Fibroblast of mammary gland (primary cell): Measurements from ENCODE around the gene TRAF7.
"Not testable (repeated sequence)": the region's sequence is repeated elsewhere in the genome, so short reads cannot be mapped to it uniquely, and the experiment has no call there.

Source experiments
- DNase-seq: peaks from one replicate; pipeline ENCODE4 v3.0.0-alpha.2; 2010; ENCODE audit warnings: low read depth
- H3K4me3 ChIP-seq: 2 replicates; pipeline ENCODE4 v1.5.1; 2011; ENCODE audit warnings: low read depth, mild to moderate bottlenecking, low read length, moderate library complexity; ENCODE audit not compliant: control insufficient read depth
- TF ChIP-seq, protein P1 (sequence below): conservative IDR thresholded peaks from 2 replicates; pipeline ENCODE4 v1.5.1; 2011; ENCODE audit warnings: low read depth, low read length, inconsistent platforms; ENCODE audit not compliant: control insufficient read depth, insufficient read depth

The TRAF7 gene

DNA sequence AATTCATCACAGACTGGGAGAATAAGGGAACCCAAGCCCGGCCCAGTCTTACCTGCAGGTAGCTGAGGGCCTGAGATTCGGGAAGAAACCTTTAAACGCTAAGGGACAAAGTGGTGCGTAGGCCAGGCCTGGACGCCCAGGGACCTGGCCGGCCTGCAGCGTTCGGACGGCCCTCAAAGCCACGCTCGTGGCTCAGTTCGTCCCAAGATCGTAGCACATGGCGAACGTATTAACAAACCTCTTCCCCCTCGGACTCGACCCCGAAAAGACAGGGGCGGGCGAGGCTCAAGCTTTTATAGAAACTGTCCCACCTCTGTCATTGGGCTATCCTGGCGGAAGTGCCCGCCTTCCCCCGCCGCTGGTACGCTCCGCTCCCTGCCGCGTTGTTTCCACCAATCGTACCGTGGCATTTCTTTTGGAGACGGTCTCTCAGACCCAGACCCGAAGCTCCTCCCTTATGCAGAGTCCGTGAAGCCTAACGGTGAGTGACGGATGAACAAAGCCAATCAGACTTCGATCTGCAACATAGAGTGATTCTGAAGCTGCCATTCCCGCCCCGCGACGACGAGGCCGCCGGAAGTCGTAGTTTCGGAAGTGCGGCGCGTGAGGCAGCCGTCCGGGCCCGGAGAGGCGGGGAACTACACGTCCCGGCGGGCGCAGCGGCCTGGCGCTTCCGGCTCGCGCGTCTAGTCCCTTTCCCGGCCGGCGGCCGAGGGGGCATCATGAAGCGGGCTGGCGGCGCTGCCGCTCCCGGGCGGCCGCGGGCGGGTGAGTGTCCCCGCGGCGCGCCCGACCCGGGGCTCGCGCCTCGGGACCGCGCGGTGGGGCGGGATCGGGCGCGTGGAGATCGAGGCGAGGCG, at the start of gene TRAF7:
TSS of gene TRAF7 (plus strand) at position 692 of the 860 bp plus-strand sequence. CDS start 8,139 bp downstream, outside the sequence.
- TF ChIP-seq, protein P1, sequence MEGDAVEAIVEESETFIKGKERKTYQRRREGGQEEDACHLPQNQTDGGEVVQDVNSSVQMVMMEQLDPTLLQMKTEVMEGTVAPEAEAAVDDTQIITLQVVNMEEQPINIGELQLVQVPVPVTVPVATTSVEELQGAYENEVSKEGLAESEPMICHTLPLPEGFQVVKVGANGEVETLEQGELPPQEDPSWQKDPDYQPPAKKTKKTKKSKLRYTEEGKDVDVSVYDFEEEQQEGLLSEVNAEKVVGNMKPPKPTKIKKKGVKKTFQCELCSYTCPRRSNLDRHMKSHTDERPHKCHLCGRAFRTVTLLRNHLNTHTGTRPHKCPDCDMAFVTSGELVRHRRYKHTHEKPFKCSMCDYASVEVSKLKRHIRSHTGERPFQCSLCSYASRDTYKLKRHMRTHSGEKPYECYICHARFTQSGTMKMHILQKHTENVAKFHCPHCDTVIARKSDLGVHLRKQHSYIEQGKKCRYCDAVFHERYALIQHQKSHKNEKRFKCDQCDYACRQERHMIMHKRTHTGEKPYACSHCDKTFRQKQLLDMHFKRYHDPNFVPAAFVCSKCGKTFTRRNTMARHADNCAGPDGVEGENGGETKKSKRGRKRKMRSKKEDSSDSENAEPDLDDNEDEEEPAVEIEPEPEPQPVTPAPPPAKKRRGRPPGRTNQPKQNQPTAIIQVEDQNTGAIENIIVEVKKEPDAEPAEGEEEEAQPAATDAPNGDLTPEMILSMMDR: no peak
- peak; percentile 100 for DNase-seq
- H3K4me3 ChIP-seq: peak within 1 kb of the TSS; percentile 100

DNA sequence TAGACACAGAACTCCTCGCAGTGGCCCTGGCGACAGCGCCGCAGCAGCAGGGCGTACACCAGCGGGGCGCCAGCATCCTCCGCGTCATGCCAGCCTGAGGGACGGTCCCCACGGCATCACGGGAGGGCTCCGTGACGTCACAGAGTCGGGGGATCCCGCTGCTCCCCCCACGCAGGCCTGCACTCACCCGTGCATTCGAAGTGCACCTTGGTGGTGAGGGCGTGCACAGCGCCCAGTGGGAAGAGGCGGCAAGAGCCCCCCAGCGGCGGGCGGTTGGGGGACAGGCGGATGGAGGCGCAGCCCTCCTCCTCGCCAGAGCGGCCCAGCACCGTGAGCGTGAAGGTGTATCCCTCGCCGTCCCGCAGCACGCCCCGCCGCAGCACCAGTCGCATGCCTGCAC, 49.4 kb upstream of the TRAF7 start:
- not testable (repeated sequence) for DNase-seq, H3K4me3 ChIP-seq

DNA sequence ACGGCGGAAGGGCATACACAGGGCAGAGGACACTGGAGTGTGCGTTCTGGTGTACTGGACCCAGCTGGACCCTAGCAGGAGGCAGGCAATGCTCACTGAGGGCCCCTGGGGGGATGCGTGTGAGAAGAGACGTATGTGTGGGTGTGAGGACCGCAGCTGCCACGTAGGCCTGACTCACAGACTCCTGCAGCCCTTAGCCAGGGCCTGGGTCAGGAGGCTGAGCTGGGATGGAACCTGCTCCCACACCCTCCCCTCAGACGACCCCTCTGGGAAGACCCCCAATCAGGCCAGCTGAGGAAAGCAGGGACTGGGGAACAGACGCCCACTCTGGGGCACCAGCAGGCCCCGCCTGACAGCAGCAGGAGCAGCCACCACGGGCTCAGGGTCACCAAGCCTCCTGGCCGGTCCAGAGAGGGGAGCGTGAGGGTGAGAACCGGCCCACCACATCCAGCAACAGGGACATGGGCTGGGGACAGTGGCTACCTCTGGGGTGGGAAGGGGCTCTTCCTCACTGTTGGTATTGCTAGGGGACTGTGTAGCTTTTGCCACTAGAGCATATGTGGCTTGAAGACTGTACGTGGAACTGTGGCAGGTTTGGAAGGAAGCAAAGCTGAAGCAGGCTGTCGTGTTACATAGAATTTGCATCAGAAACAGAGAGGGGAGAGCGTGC, 48.3 kb upstream of the TRAF7 start:
- peak; percentile 95 for DNase-seq
- not testable (repeated sequence) for H3K4me3 ChIP-seq

DNA sequence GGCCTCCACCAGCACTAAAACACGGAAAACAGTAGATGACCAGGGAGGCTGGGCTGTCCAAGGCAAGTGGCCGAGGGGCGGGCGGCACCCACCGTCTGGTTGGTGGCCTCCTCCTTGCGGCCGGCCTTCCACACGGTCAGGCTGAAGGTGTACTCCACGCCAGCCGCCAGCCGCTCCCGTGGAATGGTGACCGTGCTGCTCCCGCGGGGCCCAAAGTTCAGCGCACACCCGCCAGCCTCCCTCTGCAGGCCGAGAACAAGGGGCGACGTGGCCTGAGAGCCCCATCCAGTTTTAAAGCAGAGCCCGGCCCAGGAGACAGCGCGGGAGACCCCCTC, 47.8 kb upstream of the TRAF7 start:
- not testable (repeated sequence) for H3K4me3 ChIP-seq, DNase-seq

DNA sequence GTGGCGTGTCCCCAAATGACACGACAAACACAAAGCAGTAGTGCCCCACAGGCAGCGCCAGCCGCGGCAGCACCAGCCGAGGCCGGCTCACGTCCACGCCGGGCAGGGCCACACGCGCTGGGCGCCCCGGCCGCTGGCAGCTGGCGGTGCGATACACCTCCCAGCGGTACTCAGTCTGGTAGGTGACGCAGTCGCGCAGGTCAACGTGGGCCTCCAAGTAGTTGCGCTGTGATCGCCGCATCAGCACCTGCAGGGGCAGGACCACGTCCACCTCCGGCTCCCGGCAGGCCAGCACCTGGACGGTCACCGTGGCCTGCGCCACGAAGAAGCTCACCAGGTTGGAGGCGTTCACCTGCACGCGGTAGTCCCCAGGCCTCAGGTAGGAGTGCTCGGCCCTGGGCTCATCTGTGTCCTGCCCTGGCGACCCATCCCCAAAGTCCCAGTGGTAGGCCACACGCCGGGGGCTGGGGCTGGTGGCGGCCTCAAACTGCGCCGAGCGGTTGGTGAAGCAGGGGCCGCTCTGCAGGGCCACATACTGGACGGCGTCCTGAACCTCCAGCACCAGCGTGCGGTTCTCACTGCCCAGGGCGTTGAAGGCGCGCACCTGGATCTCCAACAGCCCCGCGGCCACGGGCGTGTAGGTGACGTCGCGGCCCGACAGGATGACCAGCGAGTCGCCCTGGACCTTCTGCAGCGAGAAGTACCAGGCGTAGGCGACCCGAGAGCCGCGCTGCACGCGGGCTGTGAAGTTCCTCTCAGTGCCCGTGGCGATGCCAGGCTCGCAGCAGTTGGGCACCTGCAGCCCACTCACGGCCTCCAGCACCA, 46.9 kb upstream of the TRAF7 start:
- H3K4me3 ChIP-seq, DNase-seq: not testable (repeated sequence)

DNA sequence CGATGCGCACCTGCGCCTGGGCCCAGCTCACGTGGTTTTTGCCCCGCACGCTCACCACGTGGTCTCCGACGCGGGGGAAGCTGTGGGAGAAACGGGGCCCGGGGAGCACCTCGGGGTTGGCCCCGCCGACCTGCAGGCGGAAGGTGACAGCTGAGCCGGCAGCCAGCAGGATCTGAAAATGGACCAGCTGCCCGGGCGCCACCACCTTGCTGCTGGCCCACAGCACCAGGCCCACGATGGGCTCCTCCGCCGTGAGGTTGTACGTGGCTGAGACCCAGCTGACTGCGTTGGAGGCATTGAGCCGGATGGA, 46.4 kb upstream of the TRAF7 start:
- not testable (repeated sequence) for H3K4me3 ChIP-seq, DNase-seq

DNA sequence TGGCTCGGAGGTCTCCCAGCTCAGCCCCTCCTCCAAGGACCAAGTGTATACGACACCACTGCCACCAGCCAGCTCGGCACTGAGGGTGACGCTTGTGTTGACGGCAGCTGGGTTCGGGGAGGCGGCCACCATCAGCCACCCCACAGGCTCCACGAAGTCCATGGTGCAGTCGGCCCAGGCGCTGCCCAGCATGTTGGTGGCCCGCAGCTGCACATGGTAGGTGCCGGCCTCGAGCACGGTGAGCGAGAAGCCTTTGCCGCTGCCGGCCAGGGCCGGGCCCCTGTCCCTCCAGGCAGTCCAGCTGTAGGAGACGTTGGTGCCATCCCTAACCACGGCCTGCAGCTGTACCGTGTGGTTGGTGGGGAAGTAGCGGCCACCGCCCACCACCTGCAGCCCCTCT, 45.7 kb upstream of the TRAF7 start:
- not testable (repeated sequence) for DNase-seq, H3K4me3 ChIP-seq

DNA sequence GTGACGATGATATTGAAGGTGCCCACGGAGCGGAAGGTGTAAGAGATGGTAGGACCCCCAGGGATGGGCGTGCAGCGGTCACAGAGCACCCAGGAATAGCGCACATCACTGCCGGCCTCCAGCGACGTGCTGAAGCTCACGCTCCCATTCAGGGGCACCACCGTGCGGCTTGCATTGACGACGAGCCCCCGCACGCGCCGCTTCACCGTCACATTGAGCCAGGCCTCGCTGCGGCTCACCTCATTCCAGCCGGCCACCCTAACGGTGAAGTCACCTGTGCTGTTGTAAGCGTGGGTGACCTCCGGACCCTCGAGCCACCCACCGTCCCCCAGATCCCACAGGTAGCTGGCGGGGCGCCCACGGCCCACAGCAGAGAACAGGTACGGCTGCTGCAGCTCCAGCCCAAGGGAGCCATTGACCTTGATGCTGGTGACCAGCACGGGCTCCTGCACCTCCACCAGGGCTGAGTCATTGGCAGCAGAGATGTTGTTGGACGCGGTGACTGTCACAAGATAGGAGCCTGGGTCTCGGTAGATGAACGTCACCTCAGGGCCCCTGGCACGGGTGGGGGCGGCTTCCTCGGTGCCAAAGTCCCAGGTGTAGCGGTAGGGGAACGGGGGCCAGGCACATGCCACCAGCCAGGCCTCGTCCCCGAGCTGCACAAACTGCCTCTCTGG, 45.1 kb upstream of the TRAF7 start:
- not testable (repeated sequence) for DNase-seq

DNA sequence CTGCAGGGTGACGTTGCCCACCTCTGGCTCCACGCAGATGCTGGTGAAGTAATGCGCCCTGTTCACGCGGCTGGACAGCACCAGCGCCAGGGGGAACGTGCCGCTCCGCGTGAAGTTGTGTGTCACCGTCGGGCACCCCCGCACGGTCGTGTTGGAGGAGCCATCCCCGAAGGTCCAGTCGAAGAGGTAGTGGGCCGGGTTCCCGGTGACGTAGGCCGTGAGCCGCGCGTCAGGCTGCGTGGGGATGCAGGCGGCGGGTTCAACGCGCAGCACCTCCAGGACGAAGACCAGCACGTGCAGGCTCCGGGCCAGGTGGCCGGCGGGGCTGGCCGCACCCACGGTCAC, 44.6 kb upstream of the TRAF7 start:
- DNase-seq, H3K4me3 ChIP-seq: not testable (repeated sequence)

More for the DNA sequence above, 45.1 kb upstream of the TRAF7 start:
- H3K4me3 ChIP-seq: not testable (repeated sequence)

DNA sequence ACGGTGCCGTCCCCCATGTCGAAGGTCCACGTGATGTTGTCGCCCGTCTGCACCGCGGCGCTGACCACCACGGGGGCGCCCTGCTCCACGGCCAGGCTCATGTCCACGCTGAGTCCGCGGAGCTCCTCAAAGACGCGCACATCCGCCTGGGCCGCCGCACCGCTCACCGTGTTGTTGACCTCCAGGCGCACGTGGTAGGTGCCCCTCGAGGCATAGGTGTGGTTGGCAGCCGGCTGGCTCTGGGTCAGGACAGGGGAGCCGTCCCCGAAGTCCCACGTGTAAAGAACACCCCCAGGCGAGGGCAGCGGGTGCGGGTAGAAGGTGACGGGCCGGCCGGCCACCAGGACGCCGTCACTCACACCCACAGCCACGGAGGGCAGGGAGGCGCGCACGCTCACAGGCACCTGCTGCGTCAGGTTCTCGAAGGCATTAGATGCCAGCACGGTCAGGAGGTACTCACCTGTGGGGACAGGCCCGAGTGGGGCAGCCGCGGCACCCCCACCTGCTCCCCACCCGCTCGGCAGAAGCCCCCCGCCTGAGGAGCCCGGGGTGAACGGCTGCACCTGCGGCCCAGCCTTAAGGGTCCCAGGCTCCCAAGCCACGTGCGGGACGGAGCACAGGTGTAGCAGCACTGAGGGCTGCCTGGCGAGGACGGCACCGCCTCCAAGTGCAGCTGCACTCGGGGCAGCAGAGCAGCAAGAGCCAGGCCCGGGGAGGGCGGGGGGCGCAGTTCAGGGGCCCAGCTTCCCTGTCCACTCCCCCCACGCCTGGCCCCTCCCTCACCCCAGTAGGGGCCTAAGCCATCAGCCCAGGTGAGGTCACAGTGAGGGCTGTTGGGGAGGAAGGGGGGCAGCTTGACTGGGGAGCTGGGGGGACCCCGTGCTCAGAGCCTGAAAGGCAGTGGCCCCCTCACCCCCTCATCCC, 43.9 kb upstream of the TRAF7 start:
- H3K4me3 ChIP-seq, DNase-seq: not testable (repeated sequence)

DNA sequence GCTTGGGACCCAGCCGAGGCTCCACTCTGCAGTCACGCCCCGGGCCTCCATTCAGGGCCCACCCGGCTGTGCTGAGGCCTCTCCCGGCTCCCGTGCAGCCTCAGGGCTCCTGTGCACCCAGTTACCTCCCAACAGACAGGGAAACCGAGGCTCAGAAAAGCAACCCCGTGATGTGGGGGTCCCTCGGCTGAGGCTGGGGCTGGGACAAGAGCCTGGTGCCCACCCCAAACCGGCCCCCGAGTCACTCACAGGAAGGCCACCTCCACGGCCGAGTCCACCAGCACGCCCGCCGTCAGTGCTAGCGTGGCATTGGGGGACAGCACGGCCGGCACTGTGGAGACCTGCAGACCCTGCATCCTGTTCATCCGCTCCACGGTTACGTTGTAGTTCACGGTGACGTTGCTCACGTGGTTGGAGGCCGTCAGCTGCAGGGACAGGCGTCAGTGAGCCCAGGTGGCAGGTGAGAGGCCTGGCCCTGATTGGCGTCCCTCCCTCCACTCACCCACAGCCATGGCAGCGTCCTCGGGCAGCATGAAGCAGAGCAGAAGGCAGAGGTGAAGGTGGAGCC, 43.0 kb upstream of the TRAF7 start:
- not testable (repeated sequence) for DNase-seq, H3K4me3 ChIP-seq

DNA sequence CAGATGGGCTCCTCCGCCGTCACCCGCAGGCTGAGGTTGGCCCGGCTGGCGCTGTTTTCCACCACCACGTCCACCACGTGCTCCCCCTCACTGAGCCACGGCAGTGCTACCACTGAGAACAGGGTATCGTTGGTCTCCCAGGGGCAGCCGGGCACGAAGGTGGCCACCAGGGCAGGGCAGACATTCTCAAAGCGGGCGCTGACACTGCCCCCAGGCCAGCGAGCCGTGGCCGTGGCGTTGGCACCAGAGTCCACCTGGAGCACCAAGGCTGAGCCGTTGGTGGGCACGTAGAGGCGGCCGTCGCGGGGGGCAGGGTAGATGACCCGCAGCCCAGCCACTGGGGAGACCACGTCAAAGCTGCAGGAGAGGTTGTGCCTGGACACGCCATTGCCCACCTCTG, 41.4 kb upstream of the TRAF7 start:
- DNase-seq, H3K4me3 ChIP-seq: not testable (repeated sequence)

DNA sequence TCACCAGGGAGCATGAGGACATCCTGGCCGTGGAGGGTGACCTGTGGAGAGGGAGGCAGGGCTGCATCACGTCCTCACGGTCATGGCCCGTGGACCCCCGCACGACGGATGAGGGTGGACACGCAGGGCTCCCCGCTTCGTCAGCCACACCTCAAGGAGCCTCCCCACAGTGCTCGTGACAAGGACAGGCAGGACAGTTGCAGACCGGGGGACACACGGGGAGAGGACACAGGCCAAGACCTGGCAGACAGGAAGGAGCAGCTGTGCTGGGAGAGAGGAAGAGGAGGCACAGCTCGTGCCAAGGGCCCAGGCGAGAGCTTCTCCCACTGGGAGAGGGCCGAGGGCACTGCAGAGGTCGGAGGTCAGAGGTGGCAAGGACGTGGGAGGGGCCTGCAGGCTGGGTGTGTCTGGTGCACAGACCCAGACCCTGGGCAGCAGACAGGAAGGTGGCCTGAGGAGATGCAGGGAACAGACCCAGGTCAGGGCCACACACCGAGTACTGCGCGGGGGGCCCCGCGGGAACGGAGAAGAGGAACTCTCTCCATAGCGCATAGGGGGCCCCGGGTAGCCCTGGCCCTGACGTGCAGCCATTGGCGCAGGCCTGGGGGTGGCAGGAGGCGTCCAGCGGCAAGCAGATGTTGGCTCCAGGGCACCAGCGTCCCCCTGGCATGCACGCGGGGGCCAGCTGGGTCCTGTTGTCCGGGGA, 40.5 kb upstream of the TRAF7 start:
- H3K4me3 ChIP-seq, DNase-seq: not testable (repeated sequence)
